NOMO-1 (cell line): ENCODE results near the gene HNRNPA1.
"Not testable (repeated sequence)": the region's sequence is repeated elsewhere in the genome, so short reads cannot be mapped to it uniquely, and the experiment has no call there.

Source experiments
- DNase-seq, 2 experiments: peaks; one replicate each; lab custom pipeline; 2025; ENCODE audit not compliant: unreplicated experiment in 2 of 2; lab: John Stamatoyannopoulos, UW

Gene HNRNPA1

DNA sequence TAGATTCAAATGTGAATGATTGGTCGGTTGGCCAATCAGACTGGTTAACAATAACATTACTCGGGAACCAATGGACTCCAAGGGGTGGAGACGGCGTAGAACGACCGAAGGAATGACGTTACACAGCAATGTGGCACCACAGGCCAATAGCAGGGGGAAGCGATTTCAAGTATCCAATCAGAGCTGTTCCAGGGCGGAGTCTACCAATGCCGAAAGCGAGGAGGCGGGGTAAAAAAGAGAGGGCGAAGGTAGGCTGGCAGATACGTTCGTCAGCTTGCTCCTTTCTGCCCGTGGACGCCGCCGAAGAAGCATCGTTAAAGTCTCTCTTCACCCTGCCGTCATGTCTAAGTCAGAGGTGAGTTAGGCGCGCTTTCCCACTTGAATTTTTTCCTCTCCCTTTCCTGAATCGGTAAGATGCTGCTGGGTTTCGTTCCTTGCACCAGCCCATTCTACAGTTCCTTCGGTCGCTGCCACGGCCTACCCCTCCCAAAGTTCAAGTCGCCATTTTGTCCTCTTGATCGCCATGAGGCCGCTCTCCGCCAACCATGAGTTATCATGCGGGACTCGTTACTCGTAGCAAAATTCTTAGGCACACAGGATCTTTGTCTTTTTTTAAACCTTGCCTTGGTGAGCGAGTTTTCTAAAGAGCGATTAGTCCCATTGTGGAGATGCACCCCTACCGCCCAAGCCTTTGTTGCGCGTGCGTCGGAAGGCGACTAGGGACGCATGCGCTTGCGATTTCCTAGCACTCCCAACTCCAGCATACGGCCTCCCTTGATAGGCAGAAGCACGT lies at the start of gene HNRNPA1:
Gene HNRNPA1 (plus strand): TSS at position 259 of the 793 bp plus-strand sequence. CDS start 82 bp downstream, at position 341.
- peak; percentile 98 to 99 for DNase-seq

- not testable (repeated sequence) for DNase-seq
Observed at GRCh38 chr12:54231269-54231668, 49.3 kb upstream of the HNRNPA1 start.

DNA sequence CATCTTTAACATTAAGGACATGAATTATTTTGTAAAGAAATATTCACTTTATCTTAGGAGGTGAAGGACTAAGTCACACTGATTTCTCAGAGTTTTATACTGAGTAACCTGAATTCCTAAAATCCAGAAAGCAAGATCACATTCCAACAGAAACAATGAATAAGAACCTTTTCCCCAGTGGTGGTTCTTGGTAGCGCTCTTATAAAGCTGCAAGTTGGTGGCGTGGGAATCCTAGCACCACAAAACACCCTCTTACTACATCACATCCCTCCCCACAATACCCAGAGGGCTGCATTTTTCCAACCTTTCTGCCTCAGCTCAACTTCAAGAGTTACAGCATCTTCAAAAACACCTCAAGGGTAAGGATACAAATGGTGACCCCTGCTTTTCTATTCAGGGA lies 47.7 kb upstream of the HNRNPA1 start:
- no peak for DNase-seq

DNA sequence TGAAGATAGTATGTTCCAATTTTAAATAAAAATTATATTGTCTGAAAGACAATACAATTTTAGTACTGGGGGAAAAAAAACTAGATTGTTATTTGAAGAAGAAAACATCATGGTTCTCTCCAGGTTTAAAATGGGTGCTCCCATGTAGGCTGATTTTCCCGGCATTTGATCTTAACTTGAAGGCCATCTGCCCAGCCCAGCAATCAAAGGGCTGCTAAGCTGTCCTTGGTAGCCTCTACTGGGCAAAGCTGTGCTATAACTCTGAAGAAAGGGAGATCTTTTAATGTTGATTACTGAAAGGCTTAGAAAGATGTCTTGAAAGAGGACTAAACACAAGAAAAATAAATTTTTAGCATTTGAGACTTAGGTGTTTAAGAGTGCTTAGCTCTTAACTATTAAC lies 42.0 kb upstream of the HNRNPA1 start:
- no peak for DNase-seq

DNA sequence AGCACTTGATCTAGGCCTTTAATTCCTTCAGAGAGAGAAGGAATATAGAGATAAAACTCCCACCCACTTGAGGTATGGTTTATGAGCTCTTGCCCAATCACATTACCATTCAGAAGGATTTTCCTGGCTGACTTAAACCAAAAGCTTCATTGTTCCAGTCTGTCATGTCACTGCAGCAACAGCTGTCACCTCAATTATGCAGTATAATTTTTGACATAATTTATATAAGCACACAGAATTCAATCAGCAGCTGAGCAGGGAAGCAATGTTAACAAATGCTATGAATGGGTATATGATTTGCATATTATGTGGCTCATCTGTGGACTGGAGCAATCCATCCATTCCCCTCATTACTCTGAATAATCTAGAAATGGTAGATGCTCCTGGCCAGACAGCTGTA lies 40.9 kb upstream of the HNRNPA1 start:
- no peak for DNase-seq

DNA sequence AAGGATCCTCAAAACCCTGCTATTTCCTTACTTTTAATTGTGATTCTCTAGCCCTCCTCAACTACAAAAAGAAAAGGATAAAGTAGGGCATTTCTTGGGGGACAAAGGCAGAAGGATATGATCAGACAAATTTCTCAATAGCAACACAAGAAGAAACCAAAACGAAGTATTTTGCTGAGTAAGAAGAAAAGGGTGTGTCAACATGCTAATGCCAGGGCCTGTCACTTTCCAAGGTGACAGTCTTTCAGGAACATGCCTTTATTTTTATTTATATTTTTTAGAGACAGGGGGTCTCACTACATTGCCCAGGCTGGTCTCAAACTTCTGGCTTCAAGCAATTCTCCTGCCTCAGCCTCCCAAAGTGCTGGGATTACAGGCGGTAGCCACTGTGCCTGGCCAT lies 40.4 kb upstream of the HNRNPA1 start:
- no peak for DNase-seq

GRCh38 chr12:54240971-54241588 lies 39.4 kb upstream of the HNRNPA1 start:
- DNase-seq, result no peak

DNA sequence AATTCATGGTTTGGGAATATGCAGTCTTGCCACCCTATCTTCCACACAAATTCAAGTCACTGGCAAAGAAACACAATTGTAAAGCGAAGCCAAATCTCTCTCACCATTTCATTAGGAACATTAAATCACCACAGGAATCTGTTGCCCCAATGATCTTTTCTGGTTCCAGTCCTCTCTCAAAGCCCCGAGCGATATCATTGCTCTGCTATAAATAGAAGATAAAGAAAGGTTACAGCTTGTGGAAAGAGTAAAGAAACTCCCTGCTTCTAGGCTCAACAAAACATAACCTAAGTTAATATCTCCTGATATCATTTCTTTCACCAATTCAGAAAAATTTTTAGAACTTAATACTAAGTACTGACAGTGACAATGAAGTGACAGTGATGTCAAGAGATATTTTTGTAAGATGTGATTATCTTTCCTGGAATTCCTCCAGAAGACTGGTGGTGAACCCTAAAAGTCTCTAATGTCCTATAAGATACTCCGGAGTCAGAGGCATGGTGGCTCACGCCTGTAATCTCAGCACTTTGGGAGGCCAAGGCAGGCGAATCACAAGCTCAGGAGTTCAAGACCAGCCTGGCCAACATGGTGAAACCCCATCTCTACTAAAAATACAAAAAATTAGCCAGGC lies 34.4 kb upstream of the HNRNPA1 start:
- no peak for DNase-seq

DNA sequence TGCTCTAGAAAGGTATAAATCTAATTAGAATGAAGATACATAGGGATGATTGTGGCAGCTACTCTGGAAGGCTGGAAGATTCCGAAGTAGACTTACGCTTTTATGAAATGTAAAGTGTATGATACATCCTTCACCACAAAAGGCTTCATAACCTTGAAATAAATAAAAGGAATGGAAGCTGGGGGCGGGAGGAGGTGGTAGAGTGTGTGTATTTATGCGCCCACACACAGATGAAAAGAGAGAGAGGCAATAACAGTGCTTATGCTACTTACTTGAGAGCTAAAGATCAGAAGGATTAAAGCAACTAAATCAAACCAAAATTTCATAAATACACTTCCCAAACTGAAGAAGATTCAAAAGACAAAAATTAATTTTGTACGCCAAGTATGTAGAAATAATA lies 31.0 kb upstream of the HNRNPA1 start:
- DNase-seq, result no peak

GRCh38 chr12:54251667-54252284 lies 28.8 kb upstream of the HNRNPA1 start:
- peak in 1 of 2 experiments; percentile 49 for DNase-seq

DNA sequence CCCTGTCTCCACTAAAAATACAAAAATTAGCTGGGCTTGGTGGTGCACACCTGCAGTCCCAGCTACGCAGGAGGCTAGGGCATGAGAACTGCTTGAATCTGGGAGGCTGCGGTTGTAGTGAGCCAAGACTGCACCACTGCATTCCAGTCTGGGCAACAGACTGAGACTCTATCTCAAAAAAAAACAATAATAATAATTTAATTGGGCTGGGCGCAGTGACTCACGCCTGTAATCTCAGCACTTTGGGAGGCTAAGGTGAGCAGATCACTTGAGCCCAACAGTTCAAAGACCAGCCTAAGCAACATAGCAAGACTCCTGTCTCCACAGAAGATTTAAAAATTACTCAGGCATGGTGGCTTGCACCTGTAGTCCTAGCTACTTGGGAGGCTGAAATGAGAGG lies 27.3 kb upstream of the HNRNPA1 start:
- DNase-seq, result no peak

DNA sequence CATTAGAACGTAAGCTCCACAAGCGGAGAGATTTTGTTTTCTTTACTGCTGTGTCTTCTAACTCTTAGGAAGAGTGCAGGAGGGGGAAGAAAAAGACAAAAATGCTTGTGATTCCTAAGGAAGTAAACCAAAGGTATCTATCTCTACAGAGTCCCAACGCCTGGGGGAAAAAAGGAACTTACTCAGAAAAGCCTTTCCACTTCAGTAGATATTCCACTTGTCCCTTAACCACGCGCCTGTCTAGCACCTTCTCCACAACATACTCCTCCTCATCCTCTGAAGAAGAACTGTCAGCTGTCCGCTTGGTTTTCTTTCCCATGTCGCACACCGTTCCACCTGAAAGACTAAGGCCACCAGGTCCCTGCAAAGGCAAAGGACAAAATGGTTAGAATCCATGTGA lies 23.2 kb upstream of the HNRNPA1 start:
- no peak for DNase-seq

GRCh38 chr12:54258201-54258681 lies 22.3 kb upstream of the HNRNPA1 start:
- DNase-seq, result no peak

- no peak for DNase-seq
Observed at GRCh38 chr12:54259194-54260011, 21.1 kb upstream of the HNRNPA1 start.

DNA sequence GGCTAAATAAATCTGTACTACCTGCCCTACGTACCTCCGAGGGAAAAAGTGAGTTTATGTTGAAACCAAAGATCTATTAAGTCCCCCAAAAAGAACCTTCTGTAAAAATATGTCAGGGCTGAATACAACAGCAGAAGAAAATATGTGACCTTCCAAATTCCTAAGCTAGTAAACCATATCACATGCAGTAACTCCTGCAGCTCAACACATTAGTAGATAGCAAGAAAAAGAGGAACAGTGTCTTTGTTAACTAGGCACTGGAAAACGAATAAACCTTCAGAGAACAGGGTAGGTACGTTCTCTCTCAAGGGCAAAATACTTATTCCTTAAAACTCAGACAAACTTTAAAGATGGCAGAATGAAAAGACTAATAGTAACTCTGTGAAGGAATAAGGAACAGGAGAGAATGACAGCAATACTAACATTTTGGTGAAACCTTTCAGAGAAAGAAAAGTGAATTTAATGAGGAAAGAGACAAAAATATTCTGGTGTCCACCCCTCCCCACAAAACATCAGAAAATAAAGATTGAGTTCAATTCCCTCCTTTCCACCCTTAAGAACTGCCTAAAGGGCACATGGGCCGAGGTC lies 18.6 kb upstream of the HNRNPA1 start:
- DNase-seq, result peak; percentile 46 to 64

DNA sequence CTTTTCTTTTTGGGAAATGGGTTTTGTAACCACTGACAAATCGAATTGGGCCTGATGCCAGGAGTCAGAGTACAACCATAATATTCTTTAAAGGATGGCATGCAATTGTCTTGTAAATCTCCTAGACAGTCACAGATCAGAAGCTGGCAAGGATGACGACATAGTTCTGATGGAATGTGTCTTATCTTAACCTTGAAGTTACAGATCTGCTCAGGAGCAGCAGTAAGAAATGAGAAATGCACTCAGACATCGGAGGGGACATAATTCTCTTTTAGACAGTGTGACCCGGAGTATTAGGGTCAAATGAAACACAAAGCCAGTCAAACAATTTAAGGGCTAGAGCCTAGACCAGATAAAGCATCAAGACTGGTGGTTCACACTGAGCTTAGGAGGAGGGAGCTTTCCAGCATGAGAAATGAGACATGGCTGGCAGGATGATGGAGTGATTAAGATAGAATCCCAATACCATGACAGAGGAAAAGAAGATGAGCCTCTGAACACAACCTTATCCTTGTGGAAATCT lies 18.1 kb upstream of the HNRNPA1 start:
- DNase-seq, result peak in 1 of 2 experiments; percentile 29

DNA sequence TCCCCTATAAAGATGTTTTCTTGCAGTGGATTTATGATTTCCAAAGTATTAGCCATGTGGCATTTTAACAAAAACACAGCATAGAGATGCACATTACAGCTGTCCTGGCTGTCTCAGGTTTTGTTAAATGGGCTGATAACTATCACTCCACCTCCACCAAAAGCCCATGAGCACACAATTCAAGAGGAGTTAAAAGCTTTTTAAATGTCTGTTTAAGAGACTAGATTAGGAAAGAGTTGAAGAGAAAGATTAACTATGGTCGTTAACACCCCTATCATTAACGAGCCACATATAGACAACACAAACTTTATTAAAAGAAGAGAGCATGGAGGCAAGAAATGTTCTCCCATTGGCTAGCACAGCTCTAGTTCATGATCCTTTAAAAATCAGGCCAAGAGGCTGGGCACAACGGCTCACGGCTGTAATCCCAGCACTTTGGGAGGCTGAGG lies 15.1 kb upstream of the HNRNPA1 start:
- DNase-seq, result no peak

GRCh38 chr12:54266852-54267251 lies 13.7 kb upstream of the HNRNPA1 start:
- DNase-seq, result no peak

DNA sequence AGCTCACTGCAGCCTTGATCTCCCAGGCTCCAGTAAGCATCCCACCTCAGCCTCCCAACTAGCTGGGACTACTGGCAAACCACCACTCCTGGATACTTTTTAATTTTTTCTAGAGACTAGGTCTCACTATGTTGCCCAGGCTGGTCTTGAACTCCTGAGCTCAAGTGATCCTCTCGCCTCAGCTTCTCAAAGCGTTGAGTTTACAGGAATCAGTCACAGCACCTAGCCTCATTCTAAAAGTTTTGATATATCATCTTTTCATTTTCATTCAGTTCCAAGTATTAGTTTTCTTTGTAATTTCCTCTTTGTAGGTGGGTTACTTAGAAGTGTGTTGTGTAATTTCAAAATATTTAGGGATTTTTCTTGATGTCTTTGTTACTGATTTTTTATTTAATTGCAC lies 10.2 kb upstream of the HNRNPA1 start:
- no peak for DNase-seq

- no peak for DNase-seq
Observed at GRCh38 chr12:54272214-54272613, 8.3 kb upstream of the HNRNPA1 start.
